A549 treated with AZD9567 at 1 μM for 4 hours (cell line): ENCODE results near the gene CCIN. TPM values are rescaled to one million over a fixed set of nuclear protein-coding genes. Genes with fewer than 3 reads are reported as not detected.

Experiments used
- total RNA-seq: library from RNA; stranded (reverse); fragments of 200-300 nt; extraction: Qiagen RNA extraction; gene quantifications from 5 replicates; pipeline ENCODE4 v1.2.3, GENCODE V29; 2022; ENCODE audit not compliant: insufficient read depth

The CCIN gene
- total RNA-seq: not detected in 5 replicates

GRCh38 chr9:36169166-36169565, at the start of gene CCIN:
Gene CCIN (plus strand): TSS chr9:36169388. CDS start chr9:36169503, 115 bp downstream.

GRCh38 chr9:36136272-36136893, 32.8 kb upstream of the CCIN start, which contains the start of gene GLIPR2:
Gene GLIPR2 (plus strand): TSS chr9:36136733. CDS start chr9:36136779, 46 bp downstream.

GRCh38 chr9:36190388-36191289, 21.5 kb downstream of the CCIN start, which contains the start of gene CLTA:
Gene CLTA (plus strand): TSS chr9:36190921. CDS start chr9:36191057, 136 bp downstream.

Other genes starting within 250 kb of the CCIN start
- not detected in 5 replicates for gene OR2S2, start 211.2 kb upstream of the CCIN start, total RNA-seq
- gene RECK, start 132.5 kb upstream of the CCIN start, total RNA-seq: 5.7 to 10.7 TPM (median 6.5 TPM) in 5 replicates
- gene GLIPR2, start 32.7 kb upstream of the CCIN start, total RNA-seq: 8.3 to 15.0 TPM (median 9.1 TPM) in 5 replicates
- 301 to 415 TPM (median 377 TPM) in 5 replicates for gene CLTA, start 21.5 kb downstream of the CCIN start, total RNA-seq
- 12.7 to 17.1 TPM (median 14.7 TPM) in 5 replicates for gene GNE, start 89.1 kb downstream of the CCIN start, total RNA-seq
- gene RNF38, start 230.9 kb downstream of the CCIN start, total RNA-seq: 8.7 to 12.3 TPM (median 10.2 TPM) in 5 replicates